Midbrain (tissue), 1 donor: ENCODE results near the gene VPS9D1.
"Not testable (repeated sequence)": the region's sequence is repeated elsewhere in the genome, so short reads cannot be mapped to it uniquely, and the experiment has no call there.

Source experiments
- DNase-seq: peaks from one replicate; lab custom pipeline; 2025; lab: John Stamatoyannopoulos, UW

VPS9D1 gene

DNA sequence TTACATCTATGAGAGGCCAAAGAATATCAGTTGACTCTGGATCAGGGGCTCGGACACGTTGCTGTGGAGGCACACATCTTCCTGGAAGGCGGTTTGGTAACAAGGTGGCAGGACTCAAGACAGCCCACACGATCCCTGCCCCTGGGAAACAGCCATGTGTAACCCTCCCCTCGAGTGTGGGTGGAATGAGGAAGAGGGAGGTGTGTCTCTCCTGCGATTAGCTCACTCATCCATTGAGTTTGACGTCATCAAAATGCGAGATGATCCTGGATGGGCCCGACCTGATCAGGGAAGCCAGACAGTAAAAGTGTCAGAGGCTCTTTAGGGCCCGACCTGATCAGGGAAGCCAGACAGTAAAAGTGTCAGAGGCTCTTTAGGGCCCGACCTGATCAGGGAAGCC lies 56.5 kb downstream of the VPS9D1 start:
- not testable (repeated sequence) for DNase-seq

DNA sequence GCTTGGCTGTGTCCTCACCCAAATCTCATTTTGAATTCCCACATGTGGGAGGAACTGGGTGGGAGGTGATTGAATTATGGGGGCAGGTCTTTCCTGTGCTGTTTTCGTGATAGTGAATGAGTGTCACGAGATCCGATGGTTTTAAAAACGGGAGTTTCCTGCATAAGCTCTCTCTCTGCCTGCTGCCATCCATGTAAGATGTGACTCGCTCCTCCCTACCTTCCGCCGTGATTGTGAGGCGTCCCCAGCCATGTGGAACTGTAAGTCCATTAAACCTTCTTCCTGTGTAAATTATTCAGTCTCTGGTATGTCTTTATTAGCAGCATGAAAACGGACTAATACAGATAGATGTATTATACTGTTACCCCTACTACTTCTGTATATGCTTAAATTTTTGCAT lies 59.5 kb downstream of the VPS9D1 start:
- no peak for DNase-seq

DNA sequence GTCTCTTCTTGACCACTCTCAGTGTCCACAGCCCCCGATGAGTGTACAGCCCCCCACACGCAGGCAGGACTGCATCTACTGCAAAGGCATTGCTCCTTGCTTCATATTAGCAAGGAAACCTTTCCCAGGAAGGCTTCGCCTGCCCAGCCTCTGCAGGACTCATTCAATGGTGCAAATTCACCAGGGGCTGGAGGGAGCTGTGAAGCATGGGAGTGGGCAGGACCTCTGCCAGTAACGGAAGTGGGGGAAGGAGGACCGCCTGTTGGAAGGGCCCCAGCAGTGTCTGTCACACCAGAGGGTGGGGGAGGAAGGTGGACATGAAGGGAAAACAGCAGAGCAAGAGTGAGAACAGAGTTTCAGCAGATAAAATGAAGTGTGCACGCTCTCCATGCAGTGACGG lies 60.6 kb downstream of the VPS9D1 start:
- DNase-seq = no peak

DNA sequence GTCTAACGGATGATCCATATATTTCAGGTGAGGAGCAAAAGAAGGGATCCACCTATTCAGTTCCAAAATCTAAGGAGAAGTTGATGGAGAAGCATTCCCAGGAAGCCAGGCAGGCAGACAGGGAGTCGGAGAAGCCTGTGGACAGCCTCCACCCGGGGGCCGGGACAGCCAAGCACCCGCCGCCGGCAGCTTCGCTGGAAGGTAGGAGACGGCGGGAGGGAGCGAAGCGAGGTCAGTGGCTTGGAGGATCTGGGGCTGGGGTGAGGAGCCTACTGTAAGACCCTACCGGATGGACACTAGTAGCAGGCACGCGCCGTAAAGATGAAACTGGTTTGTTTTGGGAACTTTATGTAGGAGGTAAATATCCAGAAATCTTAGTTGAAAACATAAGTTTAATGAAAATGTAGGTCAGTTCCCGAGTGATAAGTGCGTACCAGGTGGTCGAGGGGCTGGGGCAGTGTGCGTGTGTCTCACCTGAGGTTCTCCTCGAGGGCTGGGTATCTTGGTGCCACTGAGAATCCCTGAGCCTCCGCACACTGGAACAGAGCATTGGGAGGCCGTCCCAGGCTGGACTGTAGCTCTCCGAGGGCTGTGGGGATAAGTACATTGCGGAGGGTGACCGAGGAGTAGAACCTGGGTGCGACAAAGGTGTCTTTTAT lies 62.3 kb downstream of the VPS9D1 start:
- DNase-seq = no peak

DNA sequence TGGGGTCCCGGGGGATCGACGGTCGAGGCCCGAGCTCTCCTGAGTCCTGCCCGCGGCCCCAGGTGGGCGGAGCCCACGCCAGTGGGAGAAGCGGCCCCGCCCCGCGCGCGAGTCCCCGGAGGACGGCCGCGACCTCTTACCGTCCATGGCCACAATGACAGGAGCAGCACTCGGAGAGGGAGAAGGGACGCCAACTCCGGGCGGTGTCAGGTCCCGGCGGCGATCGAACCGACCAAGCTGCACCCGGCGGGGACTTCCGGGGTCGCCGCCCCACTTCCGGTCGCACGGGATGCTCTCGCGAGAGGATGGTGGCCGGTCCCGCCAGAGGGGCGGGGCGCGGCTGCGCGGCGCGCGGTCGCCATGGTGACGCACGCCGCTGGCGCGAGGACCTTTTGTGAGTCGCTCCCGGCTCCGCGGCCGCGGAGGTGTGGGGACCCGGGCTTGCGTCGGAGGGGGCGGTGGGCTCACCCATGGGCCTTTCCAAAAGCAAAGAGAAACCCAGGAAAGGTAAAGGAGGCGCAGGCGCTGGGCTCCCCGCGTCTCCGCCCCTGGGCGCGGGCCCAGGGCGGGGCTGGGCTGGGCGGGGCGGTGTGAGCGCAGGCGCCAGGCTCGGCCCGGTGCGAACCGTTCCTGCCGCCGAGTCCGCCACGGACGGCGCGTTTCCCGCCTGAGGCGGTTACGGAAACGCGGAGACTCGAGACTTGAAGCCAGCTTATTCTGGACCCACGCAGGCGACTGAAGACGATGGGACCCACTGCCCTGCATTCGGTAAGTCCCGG lies 63.1 kb downstream of the VPS9D1 start, which contains the start of the genes CHMP1A and SPATA33:
Gene CHMP1A (minus strand): TSS at position 267 of the 779 bp plus-strand sequence. CDS start 120 bp downstream, at position 147.
Gene SPATA33 (plus strand): TSS at position 395 of the 779 bp plus-strand sequence. CDS start 76 bp downstream, at position 471.
- DNase-seq = peak; percentile 83
